ENCODE data around the gene PACSIN1.

PACSIN1 gene

GRCh38 chr6:34525431-34526175 lies 59.7 kb downstream of the PACSIN1 start:
- Histone ChIP-seq H3K27me3 (ENCODE audit: control insufficient read depth in 5 of 5, insufficient read depth in 4 of 5, low read length in 5 of 5) (peaks cover 0 to 4% (median 0%) of the 10 kb centered on the region in 5 donors), H3K27ac (ENCODE audit: low read depth, low read length) (no peak overlapping the region), H3K4me1 (ENCODE audit: control insufficient read depth in 5 of 5, insufficient read depth in 5 of 5, low read length in 5 of 5) (peaks cover 2 to 17% (median 14%) of the 10 kb centered on the region in 5 donors), H3K4me3 (ENCODE audit: low read depth in 1 of 5, low read length in 5 of 5) (no peak overlapping the region), H3K36me3 (ENCODE audit: control insufficient read depth in 5 of 5, insufficient read depth in 5 of 5, low read length in 5 of 5) (no peaks in the 10 kb centered on the region), H3K9me3 (ENCODE audit: control insufficient read depth in 5 of 5, low read length in 5 of 5) (no peaks in the 10 kb centered on the region), H3K9ac (ENCODE audit: low read length in 5 of 5) (no peak overlapping the region)

- Histone ChIP-seq H3K9me3 (ENCODE audit: control insufficient read depth in 5 of 5, low read length in 5 of 5) (no peaks in the 10 kb centered on the region), H3K36me3 (ENCODE audit: control insufficient read depth in 5 of 5, insufficient read depth in 5 of 5, low read length in 5 of 5) (no peaks in the 10 kb centered on the region), H3K9ac (ENCODE audit: low read length in 5 of 5) (peak overlapping the region in 4 of 5 donors; percentile 19 to 58 (median 46)), H3K4me1 (ENCODE audit: control insufficient read depth in 5 of 5, insufficient read depth in 5 of 5, low read length in 5 of 5) (peaks cover 2 to 21% (median 14%) of the 10 kb centered on the region in 5 donors), H3K27ac (ENCODE audit: low read depth, low read length) (peak overlapping the region; percentile 30), H3K27me3 (ENCODE audit: control insufficient read depth in 5 of 5, insufficient read depth in 4 of 5, low read length in 5 of 5) (peaks cover 0 to 2% (median 0%) of the 10 kb centered on the region in 5 donors), H3K4me3 (ENCODE audit: low read depth in 1 of 5, low read length in 5 of 5) (peak overlapping the region in 4 of 5 donors; percentile 45 to 60 (median 50))
Measured at GRCh38 chr6:34526241-34526972, 60.5 kb downstream of the PACSIN1 start.

GRCh38 chr6:34526992-34527728 lies 61.3 kb downstream of the PACSIN1 start:
- H3K4me3 ChIP-seq (ENCODE audit: low read depth in 1 of 5, low read length in 5 of 5), result peak overlapping the region; percentile 17 to 60 (median 51)
- peak overlapping the region; percentile 30 for H3K27ac ChIP-seq (ENCODE audit: low read depth, low read length)
- no peaks in the 10 kb centered on the region for H3K36me3 ChIP-seq (ENCODE audit: control insufficient read depth in 5 of 5, insufficient read depth in 5 of 5, low read length in 5 of 5)
- H3K4me1 ChIP-seq (ENCODE audit: control insufficient read depth in 5 of 5, insufficient read depth in 5 of 5, low read length in 5 of 5), result peaks cover 2 to 22% (median 14%) of the 10 kb centered on the region in 5 donors
- H3K27me3 ChIP-seq (ENCODE audit: control insufficient read depth in 5 of 5, insufficient read depth in 4 of 5, low read length in 5 of 5), result no peaks in the 10 kb centered on the region
- H3K9me3 ChIP-seq (ENCODE audit: control insufficient read depth in 5 of 5, low read length in 5 of 5), result no peaks in the 10 kb centered on the region
- peak overlapping the region in 3 of 5 donors; percentile 35 to 58 (median 56) for H3K9ac ChIP-seq (ENCODE audit: low read length in 5 of 5)

GRCh38 chr6:34527751-34528670 lies 62.1 kb downstream of the PACSIN1 start:
- H3K4me1 ChIP-seq (ENCODE audit: control insufficient read depth in 5 of 5, insufficient read depth in 5 of 5, low read length in 5 of 5), result peaks cover 2 to 26% (median 14%) of the 10 kb centered on the region in 5 donors
- no peaks in the 10 kb centered on the region for H3K9me3 ChIP-seq (ENCODE audit: control insufficient read depth in 5 of 5, low read length in 5 of 5)
- no peaks in the 10 kb centered on the region for H3K36me3 ChIP-seq (ENCODE audit: control insufficient read depth in 5 of 5, insufficient read depth in 5 of 5, low read length in 5 of 5)
- H3K4me3 ChIP-seq (ENCODE audit: low read depth in 1 of 5, low read length in 5 of 5), result no peak overlapping the region
- no peaks in the 10 kb centered on the region for H3K27me3 ChIP-seq (ENCODE audit: control insufficient read depth in 5 of 5, insufficient read depth in 4 of 5, low read length in 5 of 5)
- no peak overlapping the region for H3K9ac ChIP-seq (ENCODE audit: low read length in 5 of 5)
- H3K27ac ChIP-seq (ENCODE audit: low read depth, low read length), result no peak overlapping the region

- Histone ChIP-seq H3K9ac (ENCODE audit: low read length in 5 of 5) (no peak overlapping the region), H3K9me3 (ENCODE audit: control insufficient read depth in 5 of 5, low read length in 5 of 5) (no peaks in the 10 kb centered on the region), H3K27me3 (ENCODE audit: control insufficient read depth in 5 of 5, insufficient read depth in 4 of 5, low read length in 5 of 5) (peaks cover 0 to 1% (median 0%) of the 10 kb centered on the region in 5 donors), H3K36me3 (ENCODE audit: control insufficient read depth in 5 of 5, insufficient read depth in 5 of 5, low read length in 5 of 5) (no peaks in the 10 kb centered on the region), H3K4me1 (ENCODE audit: control insufficient read depth in 5 of 5, insufficient read depth in 5 of 5, low read length in 5 of 5) (peaks cover 2 to 26% (median 14%) of the 10 kb centered on the region in 5 donors), H3K27ac (ENCODE audit: low read depth, low read length) (no peak overlapping the region), H3K4me3 (ENCODE audit: low read depth in 1 of 5, low read length in 5 of 5) (no peak overlapping the region)
Measured at GRCh38 chr6:34528996-34529664, 63.3 kb downstream of the PACSIN1 start.

GRCh38 chr6:34529665-34530327 lies 63.9 kb downstream of the PACSIN1 start:
- Histone ChIP-seq H3K4me1 (ENCODE audit: control insufficient read depth in 5 of 5, insufficient read depth in 5 of 5, low read length in 5 of 5) (peaks cover 2 to 26% (median 14%) of the 10 kb centered on the region in 5 donors), H3K27me3 (ENCODE audit: control insufficient read depth in 5 of 5, insufficient read depth in 4 of 5, low read length in 5 of 5) (peaks cover 0 to 2% (median 0%) of the 10 kb centered on the region in 5 donors), H3K9ac (ENCODE audit: low read length in 5 of 5) (no peak overlapping the region), H3K27ac (ENCODE audit: low read depth, low read length) (no peak overlapping the region), H3K36me3 (ENCODE audit: control insufficient read depth in 5 of 5, insufficient read depth in 5 of 5, low read length in 5 of 5) (no peaks in the 10 kb centered on the region), H3K9me3 (ENCODE audit: control insufficient read depth in 5 of 5, low read length in 5 of 5) (no peaks in the 10 kb centered on the region), H3K4me3 (ENCODE audit: low read depth in 1 of 5, low read length in 5 of 5) (no peak overlapping the region)

- H3K9me3 ChIP-seq (ENCODE audit: control insufficient read depth in 5 of 5, low read length in 5 of 5), result no peaks in the 10 kb centered on the region
- peak overlapping the region in 1 of 5 donors; percentile 59 for H3K4me3 ChIP-seq (ENCODE audit: low read depth in 1 of 5, low read length in 5 of 5)
- H3K27me3 ChIP-seq (ENCODE audit: control insufficient read depth in 5 of 5, insufficient read depth in 4 of 5, low read length in 5 of 5), result peaks cover 0 to 2% (median 0%) of the 10 kb centered on the region in 5 donors
- peaks cover 2 to 26% (median 14%) of the 10 kb centered on the region in 5 donors for H3K4me1 ChIP-seq (ENCODE audit: control insufficient read depth in 5 of 5, insufficient read depth in 5 of 5, low read length in 5 of 5)
- no peaks in the 10 kb centered on the region for H3K36me3 ChIP-seq (ENCODE audit: control insufficient read depth in 5 of 5, insufficient read depth in 5 of 5, low read length in 5 of 5)
- no peak overlapping the region for H3K9ac ChIP-seq (ENCODE audit: low read length in 5 of 5)
- no peak overlapping the region for H3K27ac ChIP-seq (ENCODE audit: low read depth, low read length)
Measured at GRCh38 chr6:34530753-34531365, 65.0 kb downstream of the PACSIN1 start.

GRCh38 chr6:34531580-34532201 lies 65.8 kb downstream of the PACSIN1 start:
- H3K9me3 ChIP-seq (ENCODE audit: control insufficient read depth in 5 of 5, low read length in 5 of 5), result no peaks in the 10 kb centered on the region
- H3K36me3 ChIP-seq (ENCODE audit: control insufficient read depth in 5 of 5, insufficient read depth in 5 of 5, low read length in 5 of 5), result no peaks in the 10 kb centered on the region
- peaks cover 0 to 2% (median 0%) of the 10 kb centered on the region in 5 donors for H3K27me3 ChIP-seq (ENCODE audit: control insufficient read depth in 5 of 5, insufficient read depth in 4 of 5, low read length in 5 of 5)
- peak overlapping the region in 4 of 5 donors; percentile 13 to 61 (median 53) for H3K4me3 ChIP-seq (ENCODE audit: low read depth in 1 of 5, low read length in 5 of 5)
- H3K4me1 ChIP-seq (ENCODE audit: control insufficient read depth in 5 of 5, insufficient read depth in 5 of 5, low read length in 5 of 5), result peaks cover 2 to 19% (median 7%) of the 10 kb centered on the region in 5 donors
- H3K27ac ChIP-seq (ENCODE audit: low read depth, low read length), result no peak overlapping the region
- H3K9ac ChIP-seq (ENCODE audit: low read length in 5 of 5), result peak overlapping the region in 1 of 5 donors; percentile 32

Measured in subcutaneous abdominal adipose tissue (tissue), 5 donors.